ENCODE data around the gene LYZL4.
A peak's percentile ranks its signal among the peaks of the same experiment; 100 is the strongest.

LYZL4 gene

GRCh38 chr3:42367903-42368302, 42.5 kb downstream of the LYZL4 start:
- peaks cover 11 to 12% of the 10 kb centered on the region in 2 donors for H3K9me3 Mint-ChIP-seq
- no peak overlapping the region for H3K4me3 Mint-ChIP-seq
- no peak overlapping the region for H3K27ac Mint-ChIP-seq
- peaks cover 21% of the 10 kb centered on the region for H3K4me1 Mint-ChIP-seq
- DNase-seq: no peak
- ATAC-seq: no peak
- no peaks in the 10 kb centered on the region for H3K27me3 Mint-ChIP-seq

- ATAC-seq: no peak
- peaks cover 11 to 12% of the 10 kb centered on the region in 2 donors for H3K9me3 Mint-ChIP-seq
- peaks cover 7% of the 10 kb centered on the region for H3K4me1 Mint-ChIP-seq
- no peak overlapping the region for H3K27ac Mint-ChIP-seq
- DNase-seq: no peak
- no peaks in the 10 kb centered on the region for H3K27me3 Mint-ChIP-seq
- H3K4me3 Mint-ChIP-seq: no peak overlapping the region
Observed at GRCh38 chr3:42366550-42366949, 43.9 kb downstream of the LYZL4 start.

- Mint-ChIP-seq H3K4me1 (peaks cover 15% of the 10 kb centered on the region), H3K27ac (no peak overlapping the region), H3K27me3 (no peaks in the 10 kb centered on the region), H3K9me3 (peaks cover 0 to 7% of the 10 kb centered on the region in 2 donors), H3K4me3 (no peak overlapping the region)
- no peak for DNase-seq
- no peak for ATAC-seq
Observed at GRCh38 chr3:42357335-42357734, 53.1 kb downstream of the LYZL4 start.

- DNase-seq (no peak), ATAC-seq (no peak)
- peaks cover 15% of the 10 kb centered on the region for H3K4me1 Mint-ChIP-seq
- H3K9me3 Mint-ChIP-seq: peaks cover 0 to 15% of the 10 kb centered on the region in 2 donors
- H3K27ac Mint-ChIP-seq: no peak overlapping the region
- no peaks in the 10 kb centered on the region for H3K27me3 Mint-ChIP-seq
- H3K4me3 Mint-ChIP-seq: no peak overlapping the region
Observed at GRCh38 chr3:42355612-42356011, 54.8 kb downstream of the LYZL4 start.

GRCh38 chr3:42353631-42354030, 56.8 kb downstream of the LYZL4 start:
- DNase-seq: no peak
- Mint-ChIP-seq H3K27me3 (no peaks in the 10 kb centered on the region), H3K9me3 (peaks cover 0 to 15% of the 10 kb centered on the region in 2 donors), H3K4me3 (no peak overlapping the region), H3K27ac (peak overlapping the region in 1 of 2 donors; percentile 42), H3K4me1 (peaks cover 15% of the 10 kb centered on the region)
- ATAC-seq: no peak

GRCh38 chr3:42351207-42351606, 59.2 kb downstream of the LYZL4 start:
- Mint-ChIP-seq H3K4me1 (peaks cover 31% of the 10 kb centered on the region), H3K4me3 (no peak overlapping the region), H3K9me3 (peaks cover 0 to 7% of the 10 kb centered on the region in 2 donors), H3K27ac (no peak overlapping the region), H3K27me3 (no peaks in the 10 kb centered on the region)
- no peak for ATAC-seq
- no peak for DNase-seq

GRCh38 chr3:42349765-42350594, 60.4 kb downstream of the LYZL4 start:
- Mint-ChIP-seq H3K4me3 (no peak overlapping the region), H3K4me1 (peaks cover 33% of the 10 kb centered on the region), H3K9me3 (peaks cover 0 to 7% of the 10 kb centered on the region in 2 donors), H3K27ac (no peak overlapping the region), H3K27me3 (no peaks in the 10 kb centered on the region)
- DNase-seq (no peak), ATAC-seq (no peak)

- peaks cover 33% of the 10 kb centered on the region for H3K4me1 Mint-ChIP-seq
- H3K4me3 Mint-ChIP-seq: no peak overlapping the region
- ATAC-seq: peak; percentile 68
- peaks cover 0 to 7% of the 10 kb centered on the region in 2 donors for H3K9me3 Mint-ChIP-seq
- no peak for DNase-seq
- H3K27ac Mint-ChIP-seq: no peak overlapping the region
- H3K27me3 Mint-ChIP-seq: no peaks in the 10 kb centered on the region
Observed at GRCh38 chr3:42347928-42348327, 62.5 kb downstream of the LYZL4 start.
